Upper lobe of right lung (tissue), 1 donor: ENCODE measurements around the gene OR51I1. TPM values are rescaled to one million over a fixed set of nuclear protein-coding genes. Genes with fewer than 3 reads are reported as not detected.

ENCODE experiments used
- ATAC-seq: fragments of 200-7000 bp; cut with Tn5 transposase; one replicate; pipeline ENCODE4 v1.9.1; 2020; ENCODE audit warnings: mild to moderate bottlenecking, moderate library complexity
- DNase-seq: peaks from one replicate; pipeline ENCODE4 v3.0.0-alpha.2; 2020
- H3K27ac ChIP-seq: fragments of 200-600 bp; one replicate; pipeline ENCODE4 v1.8.0; 2022
- H3K27me3 ChIP-seq: fragments of 200-600 bp; one replicate; pipeline ENCODE4 v1.8.0; 2022; ENCODE audit warnings: mild to moderate bottlenecking
- H3K36me3 ChIP-seq: fragments of 200-600 bp; one replicate; pipeline ENCODE4 v1.8.0; 2022
- H3K4me1 ChIP-seq: fragments of 200-600 bp; one replicate; pipeline ENCODE4 v1.8.0; 2022
- H3K4me3 ChIP-seq: fragments of 200-600 bp; one replicate; pipeline ENCODE4 v1.8.0; 2022; ENCODE audit warnings: mild to moderate bottlenecking
- H3K9me3 ChIP-seq: fragments of 200-600 bp; one replicate; pipeline ENCODE4 v1.8.0; 2022
- CTCF ChIP-seq: fragments of 200-600 bp; IDR thresholded peaks from one replicate; pipeline ENCODE4 v1.8.0; 2022; ENCODE audit warnings: antibody characterized with exemption
- intact Hi-C: fragments of 100-400 bp; cut with DNase I; formaldehyde crosslinking; loops from one replicate; pipeline ENCODE4 v1.11.0; 2022
- total RNA-seq: library from RNA; stranded (reverse); fragmentation: NEBNext Ultra II Directional; extraction: Animal tissue kit (Norgen Biotek cat#: 25700); gene quantifications from one replicate; pipeline ENCODE4 v1.2.1, GENCODE V29; 2021
- donor health status: DM: no; HTN: yes; CAD: no; lungs with severe emphysema.

Gene OR51I1
- total RNA-seq, 1 donor from 2014 or later: not detected

- intact Hi-C loops: no loop called here
- H3K27ac ChIP-seq: no peak overlapping the region
- H3K27me3 ChIP-seq: no peaks in the 10 kb centered on the region
- H3K4me3 ChIP-seq: no peak overlapping the region
- DNase-seq: no peak
- no peak for ATAC-seq
- H3K36me3 ChIP-seq: no peaks in the 10 kb centered on the region
- no peak for TF ChIP-seq CTCF
- no peaks in the 10 kb centered on the region for H3K9me3 ChIP-seq
- no peaks in the 10 kb centered on the region for H3K4me1 ChIP-seq
These were observed 44.7 kb upstream of the OR51I1 start for GRCh38 chr11:5486003-5486402.

DNA sequence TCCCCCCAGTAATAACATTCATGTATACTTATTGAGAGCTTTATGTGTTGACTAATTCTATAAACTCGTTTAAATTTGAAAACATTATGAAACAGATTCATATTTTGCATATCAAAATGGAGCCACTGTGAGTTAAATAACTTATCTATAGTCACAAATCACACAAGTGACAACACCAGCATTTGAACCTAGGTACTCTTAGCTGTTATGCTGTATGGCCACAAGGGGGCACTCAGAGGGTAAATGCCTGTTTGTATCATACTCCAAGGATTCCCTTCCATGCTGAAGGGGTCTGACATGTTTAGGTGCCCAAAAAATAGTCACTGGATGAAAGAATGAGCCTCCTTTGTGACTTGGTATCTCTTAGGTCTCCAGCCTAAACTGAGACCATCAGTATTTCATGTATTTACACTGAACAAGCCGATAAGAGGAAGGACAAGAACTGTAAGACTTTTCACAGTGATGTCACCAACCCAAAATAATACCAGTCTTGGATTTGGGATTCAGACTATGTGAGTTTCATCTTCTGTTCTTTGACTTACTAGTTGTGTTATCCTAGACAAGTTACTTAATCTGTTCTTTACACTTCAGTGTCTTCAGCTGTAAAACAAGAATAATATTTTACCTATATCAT is 35.0 kb upstream of the OR51I1 start:
- H3K4me1 ChIP-seq: no peaks in the 10 kb centered on the region
- intact Hi-C loops: no loop called here

DNA sequence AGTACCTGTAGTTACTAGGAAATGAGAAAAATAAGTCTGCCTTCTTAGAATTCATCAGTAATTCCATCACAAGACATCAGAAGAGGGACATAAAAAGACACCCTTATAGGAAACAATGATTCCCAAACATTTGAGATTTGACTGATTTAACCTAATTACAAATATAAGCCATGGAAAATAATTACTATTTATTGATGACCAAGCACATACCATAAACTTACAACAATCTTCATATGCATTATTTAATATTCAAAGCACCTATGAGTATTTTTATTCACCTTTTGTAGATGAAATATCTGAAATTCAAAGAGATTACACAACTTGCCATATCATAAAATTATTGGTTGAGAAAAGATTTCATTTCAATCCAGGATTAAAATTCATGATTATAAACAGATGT is 32.6 kb upstream of the OR51I1 start:
- Histone ChIP-seq H3K9me3 (no peaks in the 10 kb centered on the region), H3K4me3 (no peak overlapping the region), H3K4me1 (no peaks in the 10 kb centered on the region), H3K27me3 (no peaks in the 10 kb centered on the region), H3K36me3 (no peaks in the 10 kb centered on the region), H3K27ac (no peak overlapping the region)
- no peak for TF ChIP-seq CTCF
- ATAC-seq (no peak), DNase-seq (no peak)
- intact Hi-C loops: no loop called here

More for the DNA sequence above, 35.0 kb upstream of the OR51I1 start:
- Histone ChIP-seq H3K9me3 (no peaks in the 10 kb centered on the region), H3K36me3 (no peaks in the 10 kb centered on the region), H3K27ac (no peak overlapping the region), H3K4me3 (no peak overlapping the region), H3K27me3 (no peaks in the 10 kb centered on the region)
- peak; percentile 90 for ATAC-seq
- TF ChIP-seq CTCF: peak; percentile 86
- DNase-seq: no peak

DNA sequence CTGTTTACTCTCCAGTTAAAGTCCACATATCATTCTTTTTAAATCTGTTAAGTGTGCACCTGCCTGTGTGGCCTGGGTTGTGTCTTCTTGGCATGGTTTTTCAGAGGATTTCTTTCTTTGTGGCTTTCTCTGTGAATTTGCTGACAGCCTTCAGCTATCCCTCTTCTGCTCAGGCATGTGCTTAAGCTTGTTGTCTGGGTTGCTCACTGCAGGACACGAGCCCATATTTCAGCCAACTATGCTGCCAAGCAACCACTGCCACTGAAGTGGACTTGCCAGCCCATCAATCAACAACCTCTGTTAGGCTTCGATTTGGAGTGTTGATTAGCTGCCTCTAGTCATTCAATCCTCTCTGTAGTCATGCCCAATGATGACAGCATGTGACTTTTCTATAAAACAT is 26.2 kb upstream of the OR51I1 start:
- TF ChIP-seq CTCF: no peak
- H3K27ac ChIP-seq: no peak overlapping the region
- ATAC-seq: no peak
- H3K36me3 ChIP-seq: no peaks in the 10 kb centered on the region
- H3K4me3 ChIP-seq: no peak overlapping the region
- no peaks in the 10 kb centered on the region for H3K4me1 ChIP-seq
- DNase-seq: no peak
- H3K9me3 ChIP-seq: no peaks in the 10 kb centered on the region
- no peaks in the 10 kb centered on the region for H3K27me3 ChIP-seq
- intact Hi-C loops: loop anchor here (10.0 kb wide), 1 partner anchor 337 kb away; the partner anchor contains the start of gene OR52N2

- no peaks in the 10 kb centered on the region for H3K4me1 ChIP-seq
- intact Hi-C loops: loop anchor here (10.0 kb wide), 1 partner anchor 344 kb away; the partner anchor contains the start of gene OR52N2
- no peak overlapping the region for H3K27ac ChIP-seq
- no peak overlapping the region for H3K4me3 ChIP-seq
- no peaks in the 10 kb centered on the region for H3K9me3 ChIP-seq
- TF ChIP-seq CTCF: no peak
- DNase-seq (no peak), ATAC-seq (no peak)
- H3K36me3 ChIP-seq: no peaks in the 10 kb centered on the region
- H3K27me3 ChIP-seq: no peaks in the 10 kb centered on the region
These were observed 19.8 kb upstream of the OR51I1 start for GRCh38 chr11:5460983-5461621.
